Measurements from ENCODE around the gene IFI27.

DNA sequence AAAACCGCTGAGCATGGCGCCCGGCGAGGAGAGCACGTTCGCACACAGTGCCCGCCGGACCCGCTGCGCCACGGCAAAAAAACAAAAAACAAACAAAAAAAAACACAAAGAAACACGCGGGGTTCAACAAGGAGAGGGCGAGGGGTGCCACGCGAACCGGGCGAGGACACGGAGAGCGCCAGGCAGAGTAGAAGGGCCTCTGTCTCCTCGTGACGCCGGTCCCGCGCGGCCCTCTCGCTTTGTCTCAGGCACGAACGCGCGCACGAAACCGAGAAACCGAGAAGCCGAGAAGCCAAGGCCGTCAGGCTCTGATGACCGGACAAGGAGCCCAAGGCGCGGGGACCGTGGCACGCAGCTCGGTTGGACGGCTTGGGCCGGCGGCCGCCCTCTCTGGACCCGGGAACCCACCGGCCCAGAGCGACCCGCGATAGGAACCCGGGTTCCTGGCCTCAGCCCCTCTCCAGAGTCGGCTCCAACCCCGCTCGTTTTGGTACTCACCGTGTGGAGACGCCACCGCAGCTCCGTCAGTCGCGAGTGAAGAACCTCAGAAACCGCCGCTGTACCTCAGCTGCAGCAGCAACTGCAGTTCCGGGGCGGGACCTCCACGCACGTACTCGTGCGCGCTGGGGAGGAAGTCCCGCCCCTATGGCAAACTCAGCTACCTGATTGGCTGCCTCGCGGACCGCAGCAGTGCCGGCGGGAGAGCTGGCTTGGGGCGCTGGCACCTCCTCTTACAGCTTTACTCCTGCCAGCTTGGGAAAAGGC is 29.7 kb upstream of the IFI27 start, which contains the start of the genes DDX24 and IFI27L1:
- TF ChIP-seq RFX5 (IDR thresholded peaks at IDR 0.05; ENCODE audit: low read length) (no peak), NFIC (IDR thresholded peaks at IDR 0.05; ENCODE audit: borderline replicate concordance) (no peak), MAX (IDR thresholded peaks at IDR 0.05; ENCODE audit: low read depth) (peak; percentile 72), GATA2 (CRISPR knock-in tag; IDR thresholded peaks at IDR 0.05) (no peak), TAF1 (IDR thresholded peaks at IDR 0.05; ENCODE audit: borderline replicate concordance, low read depth, low read length) (peak; percentile 85)
- TF ChIP-seq, protein P1, sequence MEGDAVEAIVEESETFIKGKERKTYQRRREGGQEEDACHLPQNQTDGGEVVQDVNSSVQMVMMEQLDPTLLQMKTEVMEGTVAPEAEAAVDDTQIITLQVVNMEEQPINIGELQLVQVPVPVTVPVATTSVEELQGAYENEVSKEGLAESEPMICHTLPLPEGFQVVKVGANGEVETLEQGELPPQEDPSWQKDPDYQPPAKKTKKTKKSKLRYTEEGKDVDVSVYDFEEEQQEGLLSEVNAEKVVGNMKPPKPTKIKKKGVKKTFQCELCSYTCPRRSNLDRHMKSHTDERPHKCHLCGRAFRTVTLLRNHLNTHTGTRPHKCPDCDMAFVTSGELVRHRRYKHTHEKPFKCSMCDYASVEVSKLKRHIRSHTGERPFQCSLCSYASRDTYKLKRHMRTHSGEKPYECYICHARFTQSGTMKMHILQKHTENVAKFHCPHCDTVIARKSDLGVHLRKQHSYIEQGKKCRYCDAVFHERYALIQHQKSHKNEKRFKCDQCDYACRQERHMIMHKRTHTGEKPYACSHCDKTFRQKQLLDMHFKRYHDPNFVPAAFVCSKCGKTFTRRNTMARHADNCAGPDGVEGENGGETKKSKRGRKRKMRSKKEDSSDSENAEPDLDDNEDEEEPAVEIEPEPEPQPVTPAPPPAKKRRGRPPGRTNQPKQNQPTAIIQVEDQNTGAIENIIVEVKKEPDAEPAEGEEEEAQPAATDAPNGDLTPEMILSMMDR (IDR thresholded peaks at IDR 0.05) = no peak
